Osteocyte (in vitro differentiated cells): ENCODE measurements around the gene PPP4R3A. TPM values are rescaled to one million over a fixed set of nuclear protein-coding genes. Genes with fewer than 3 reads are reported as not detected.
A peak's percentile ranks its signal among the peaks of the same experiment; 100 is the strongest.

Experiments used
- DNase-seq: peaks from one replicate; pipeline ENCODE4 v3.0.0; 2021; ENCODE audit warnings: mixed read lengths; ENCODE audit not compliant: unreplicated experiment; ENCODE audit errors: extremely low spot score
- H3K27ac Mint-ChIP-seq: one replicate; pipeline ENCODE4 v1.8.0; 2021; ENCODE audit warnings: mild to moderate bottlenecking, mixed read lengths; ENCODE audit not compliant: unreplicated experiment
- H3K27me3 Mint-ChIP-seq: one replicate; pipeline ENCODE4 v1.8.0; 2021; ENCODE audit warnings: mixed read lengths; ENCODE audit not compliant: unreplicated experiment
- H3K36me3 Mint-ChIP-seq: one replicate; pipeline ENCODE4 v1.8.0; 2021; ENCODE audit warnings: mixed read lengths; ENCODE audit not compliant: unreplicated experiment
- H3K4me1 Mint-ChIP-seq: one replicate; pipeline ENCODE4 v1.8.0; 2021; ENCODE audit warnings: mixed read lengths; ENCODE audit not compliant: unreplicated experiment
- H3K4me3 Mint-ChIP-seq: one replicate; pipeline ENCODE4 v1.8.0; 2021; ENCODE audit warnings: mild to moderate bottlenecking, moderate library complexity, mixed read lengths; ENCODE audit not compliant: unreplicated experiment
- H3K9me3 Mint-ChIP-seq: one replicate; pipeline ENCODE4 v1.8.0; 2021; ENCODE audit warnings: mixed read lengths; ENCODE audit not compliant: unreplicated experiment
- total RNA-seq: library from RNA; stranded (reverse); gene quantifications from 2 replicates; pipeline ENCODE4 v1.2.1, GENCODE V29; 2021
- TF ChIP-seq, protein P1 (sequence below): fragments of 200-600 bp; sonication (generic); IDR thresholded peaks from 2 replicates; pipeline ENCODE4 v1.5.0; 2021; ENCODE audit warnings: antibody characterized with exemption, mild to moderate bottlenecking, moderate library complexity

The PPP4R3A gene
- total RNA-seq, 1 donor from 2014 or later, result 68.1 TPM

DNA sequence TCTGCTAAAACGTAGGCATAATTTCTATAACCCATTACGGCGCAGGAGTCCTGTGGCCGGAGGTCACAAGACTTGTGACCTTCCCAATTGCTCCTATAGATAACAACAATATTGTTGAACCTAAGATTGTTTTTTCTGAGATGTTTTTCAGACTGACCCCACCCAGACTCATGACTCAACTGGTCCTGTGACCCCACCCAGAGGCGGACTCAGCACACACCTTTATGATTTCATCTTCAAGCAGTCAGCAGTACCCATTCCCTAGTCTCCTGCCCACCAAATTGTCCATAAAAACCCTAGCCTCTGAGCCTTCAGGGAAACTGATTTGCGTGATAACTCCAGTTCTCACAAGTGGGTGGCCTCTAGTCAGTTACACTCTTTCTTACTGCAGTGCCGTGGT, 5.9 kb upstream of the PPP4R3A start:
- TF ChIP-seq, protein P1, sequence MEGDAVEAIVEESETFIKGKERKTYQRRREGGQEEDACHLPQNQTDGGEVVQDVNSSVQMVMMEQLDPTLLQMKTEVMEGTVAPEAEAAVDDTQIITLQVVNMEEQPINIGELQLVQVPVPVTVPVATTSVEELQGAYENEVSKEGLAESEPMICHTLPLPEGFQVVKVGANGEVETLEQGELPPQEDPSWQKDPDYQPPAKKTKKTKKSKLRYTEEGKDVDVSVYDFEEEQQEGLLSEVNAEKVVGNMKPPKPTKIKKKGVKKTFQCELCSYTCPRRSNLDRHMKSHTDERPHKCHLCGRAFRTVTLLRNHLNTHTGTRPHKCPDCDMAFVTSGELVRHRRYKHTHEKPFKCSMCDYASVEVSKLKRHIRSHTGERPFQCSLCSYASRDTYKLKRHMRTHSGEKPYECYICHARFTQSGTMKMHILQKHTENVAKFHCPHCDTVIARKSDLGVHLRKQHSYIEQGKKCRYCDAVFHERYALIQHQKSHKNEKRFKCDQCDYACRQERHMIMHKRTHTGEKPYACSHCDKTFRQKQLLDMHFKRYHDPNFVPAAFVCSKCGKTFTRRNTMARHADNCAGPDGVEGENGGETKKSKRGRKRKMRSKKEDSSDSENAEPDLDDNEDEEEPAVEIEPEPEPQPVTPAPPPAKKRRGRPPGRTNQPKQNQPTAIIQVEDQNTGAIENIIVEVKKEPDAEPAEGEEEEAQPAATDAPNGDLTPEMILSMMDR, result no peak
- peaks cover 9% of the 10 kb centered on the region for H3K27me3 Mint-ChIP-seq
- H3K27ac Mint-ChIP-seq, result no peak overlapping the region
- H3K4me3 Mint-ChIP-seq, result no peak overlapping the region
- H3K9me3 Mint-ChIP-seq, result no peaks in the 10 kb centered on the region
- no peak for DNase-seq
- H3K36me3 Mint-ChIP-seq, result no peaks in the 10 kb centered on the region
- peaks cover 2% of the 10 kb centered on the region for H3K4me1 Mint-ChIP-seq

DNA sequence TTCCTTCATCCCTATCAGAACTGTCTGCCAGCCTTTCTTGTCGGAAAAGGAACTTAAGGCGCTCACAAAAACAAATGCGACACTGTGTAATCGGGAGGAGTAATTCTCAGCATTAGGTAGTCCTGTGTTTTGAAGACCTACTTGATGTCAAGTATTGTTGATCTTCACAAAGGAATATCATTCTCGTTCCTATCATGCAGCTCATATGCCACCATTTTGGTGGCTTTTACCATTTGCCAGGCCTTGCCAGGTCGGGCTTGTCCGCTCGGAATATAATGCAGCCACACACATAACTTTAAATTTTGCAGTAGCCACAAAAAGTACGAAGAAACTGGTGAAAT, 903 bp upstream of the PPP4R3A start:
- Mint-ChIP-seq H3K4me1 (peaks cover 22% of the 10 kb centered on the region), H3K9me3 (no peaks in the 10 kb centered on the region), H3K36me3 (no peaks in the 10 kb centered on the region), H3K27ac (peak overlapping the region; percentile 100), H3K27me3 (no peaks in the 10 kb centered on the region), H3K4me3 (peak overlapping the region; percentile 99)
- DNase-seq, result no peak
- TF ChIP-seq, protein P1, result no peak

DNA sequence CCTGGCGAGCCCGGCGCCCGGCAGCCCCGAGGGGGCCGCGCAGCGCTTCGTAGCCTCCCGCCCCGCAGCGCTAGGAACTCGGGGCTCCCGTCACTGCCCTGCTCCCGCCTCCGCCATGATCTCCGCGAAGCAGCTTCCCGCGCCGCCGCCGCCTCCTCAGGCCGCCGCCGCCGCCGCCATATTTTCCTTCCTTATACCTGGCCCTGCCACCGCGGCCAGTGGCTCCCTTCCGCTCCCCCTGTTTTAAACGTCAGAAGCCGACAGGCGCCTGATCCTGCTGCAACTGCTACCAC, 286 bp downstream of the PPP4R3A start:
- TF ChIP-seq, protein P1, result no peak
- no peaks in the 10 kb centered on the region for H3K9me3 Mint-ChIP-seq
- H3K27ac Mint-ChIP-seq, result peak overlapping the region; percentile 100
- H3K36me3 Mint-ChIP-seq, result peaks cover under 1% of the 10 kb centered on the region
- peak overlapping the region; percentile 99 for H3K4me3 Mint-ChIP-seq
- peaks cover 29% of the 10 kb centered on the region for H3K4me1 Mint-ChIP-seq
- H3K27me3 Mint-ChIP-seq, result no peaks in the 10 kb centered on the region
- no peak for DNase-seq

DNA sequence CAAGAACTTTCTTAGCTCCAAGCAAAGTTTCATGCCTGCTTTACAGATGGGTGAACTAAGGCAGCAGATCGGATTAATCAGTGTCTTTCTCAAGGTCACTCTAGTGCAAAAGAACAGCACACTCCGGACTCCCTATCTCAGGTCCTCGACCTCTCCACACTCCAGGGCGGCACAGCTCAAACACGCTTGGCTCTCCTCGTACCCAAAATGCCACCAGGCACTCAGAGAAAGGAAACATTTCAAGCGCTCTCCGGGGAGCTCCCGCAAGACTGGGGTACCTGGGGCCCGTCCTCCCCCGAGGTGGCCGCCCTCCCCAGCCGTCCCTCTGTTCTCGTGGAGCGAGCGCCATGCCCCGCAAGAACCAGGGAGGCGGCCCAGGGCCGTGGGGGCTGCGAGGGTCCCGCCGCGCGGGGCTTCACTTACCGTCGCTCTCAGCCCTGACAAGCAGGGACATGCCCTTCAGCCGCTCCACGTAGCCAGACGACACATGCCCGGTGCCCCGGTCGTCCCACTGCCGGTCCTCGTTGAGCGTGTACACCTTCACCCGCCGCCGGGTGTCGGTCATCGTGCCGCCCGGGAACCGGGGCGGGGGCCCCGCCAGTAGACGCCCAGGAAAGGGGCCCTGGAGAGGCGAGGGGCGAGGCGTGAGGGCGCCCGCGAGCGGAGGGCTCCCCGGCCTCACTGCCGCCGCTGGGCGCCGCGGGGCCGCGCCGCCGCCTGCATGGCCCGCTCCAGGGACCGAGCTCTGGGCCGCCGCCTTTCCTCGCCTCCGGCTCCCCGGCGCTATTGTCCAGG, 830 bp downstream of the PPP4R3A start:
- Mint-ChIP-seq H3K4me1 (peaks cover 31% of the 10 kb centered on the region), H3K27ac (peak overlapping the region; percentile 91), H3K9me3 (no peaks in the 10 kb centered on the region), H3K4me3 (peak overlapping the region; percentile 99), H3K27me3 (no peaks in the 10 kb centered on the region), H3K36me3 (peaks cover 1% of the 10 kb centered on the region)
- TF ChIP-seq, protein P1, result no peak
- peak; percentile 87 for DNase-seq

DNA sequence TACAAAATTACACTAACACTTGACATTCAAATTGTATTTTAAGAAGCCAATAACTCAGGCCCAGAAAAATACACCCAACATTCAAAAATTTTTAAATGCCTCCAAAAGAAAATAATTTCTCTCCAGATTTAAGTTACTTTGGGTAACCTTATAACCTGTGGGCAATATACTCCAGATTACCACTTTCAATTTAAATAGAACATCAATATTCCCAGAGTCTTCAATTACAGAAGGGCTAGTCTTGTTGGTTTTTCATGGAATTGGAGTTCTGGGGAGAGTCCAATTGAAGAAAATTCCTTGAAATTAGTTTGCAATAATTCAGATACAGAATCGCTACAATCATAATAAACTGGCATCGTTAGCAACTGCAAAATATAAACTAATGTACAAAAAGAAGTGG, 2.0 kb downstream of the PPP4R3A start:
- H3K27ac Mint-ChIP-seq, result peak overlapping the region; percentile 91
- DNase-seq, result no peak
- peaks cover 36% of the 10 kb centered on the region for H3K4me1 Mint-ChIP-seq
- H3K36me3 Mint-ChIP-seq, result peaks cover 1% of the 10 kb centered on the region
- no peaks in the 10 kb centered on the region for H3K27me3 Mint-ChIP-seq
- H3K9me3 Mint-ChIP-seq, result no peaks in the 10 kb centered on the region
- TF ChIP-seq, protein P1, result no peak
- H3K4me3 Mint-ChIP-seq, result peak overlapping the region; percentile 94
